ENCODE data around the gene SUOX. TPM values are rescaled to one million over a fixed set of nuclear protein-coding genes. Genes with fewer than 3 reads are reported as not detected.

Gene SUOX
- total RNA-seq, 6 experiments from 2014 or later, result 31.5 to 63.7 (median 47.9) TPM

GRCh38 chr12:56010111-56010570 lies 13.1 kb downstream of the SUOX start:
- intact Hi-C loops (cut with DNase I), result no loop called here
- ATAC-seq (peak in 1 of 4 donors; percentile 20), DNase-seq (no peak)
- Histone ChIP-seq H3K9me3 (no peaks in the 10 kb centered on the region), H3K4me3 (no peak overlapping the region), H3K27me3 (no peaks in the 10 kb centered on the region), H3K27ac (no peak overlapping the region), H3K4me1 (peaks cover 0 to 35% (median 6%) of the 10 kb centered on the region in 4 donors), H3K36me3 (no peaks in the 10 kb centered on the region)
- TF ChIP-seq CTCF (IDR thresholded peaks at IDR 0.05), result no peak
- TF ChIP-seq POLR2A (IDR thresholded peaks at IDR 0.05), result no peak
- 24% methylated on average over 2 of the region's 2 CpGs for WGBS (ENCODE audit: insufficient coverage, low coverage, low lambda C conversion rate, missing lambda C conversion rate)

GRCh38 chr12:56011509-56012090 lies 14.5 kb downstream of the SUOX start:
- no peak for ATAC-seq
- no peaks in the 10 kb centered on the region for H3K27me3 ChIP-seq
- no peak for DNase-seq
- H3K27ac ChIP-seq, result no peak overlapping the region
- intact Hi-C loops (cut with DNase I), result no loop called here
- 91% methylated on average over 1 of the region's 2 CpGs for WGBS (ENCODE audit: insufficient coverage, low coverage, low lambda C conversion rate, missing lambda C conversion rate)
- H3K4me1 ChIP-seq, result peaks cover 0 to 38% (median 5%) of the 10 kb centered on the region in 4 donors
- no peaks in the 10 kb centered on the region for H3K36me3 ChIP-seq
- TF ChIP-seq CTCF (IDR thresholded peaks at IDR 0.05), result no peak
- TF ChIP-seq POLR2A (IDR thresholded peaks at IDR 0.05), result no peak
- no peaks in the 10 kb centered on the region for H3K9me3 ChIP-seq
- H3K4me3 ChIP-seq, result no peak overlapping the region

GRCh38 chr12:56013482-56013881 lies 16.4 kb downstream of the SUOX start:
- Histone ChIP-seq H3K4me1 (peaks cover 0 to 38% (median 5%) of the 10 kb centered on the region in 4 donors), H3K9me3 (no peaks in the 10 kb centered on the region), H3K27ac (peak overlapping the region in 1 of 3 donors; percentile 36), H3K27me3 (no peaks in the 10 kb centered on the region), H3K4me3 (no peak overlapping the region), H3K36me3 (no peaks in the 10 kb centered on the region)
- intact Hi-C loops (cut with DNase I), result no loop called here
- ATAC-seq (peak; percentile 41 to 61 (median 50)), DNase-seq (no peak)
- TF ChIP-seq POLR2A (IDR thresholded peaks at IDR 0.05), result no peak
- TF ChIP-seq CTCF (IDR thresholded peaks at IDR 0.05), result no peak
- 57% methylated on average over 5 of the region's 5 CpGs for WGBS (ENCODE audit: insufficient coverage, low coverage, low lambda C conversion rate, missing lambda C conversion rate)

- intact Hi-C loops (cut with DNase I), result no loop called here
- TF ChIP-seq POLR2A (IDR thresholded peaks at IDR 0.05) (no peak), CTCF (IDR thresholded peaks at IDR 0.05) (no peak)
- peak in 1 of 4 donors; percentile 20 for ATAC-seq
- Histone ChIP-seq H3K9me3 (no peaks in the 10 kb centered on the region), H3K4me3 (no peak overlapping the region), H3K27me3 (no peaks in the 10 kb centered on the region), H3K4me1 (peaks cover 0 to 38% (median 5%) of the 10 kb centered on the region in 4 donors), H3K36me3 (no peaks in the 10 kb centered on the region), H3K27ac (peak overlapping the region in 1 of 3 donors; percentile 36)
- 17% methylated on average over 1 of the region's 2 CpGs for WGBS (ENCODE audit: insufficient coverage, low coverage, low lambda C conversion rate, missing lambda C conversion rate)
- DNase-seq, result no peak
Observed at GRCh38 chr12:56014205-56014604, 17.1 kb downstream of the SUOX start.

Measured in right lobe of liver (tissue), 6 donors.